Left renal pelvis (tissue), 4 donors: Measurements from ENCODE around the gene CCDC33. TPM values are rescaled to one million over a fixed set of nuclear protein-coding genes. Genes with fewer than 3 reads are reported as not detected.

Source experiments
- DNase-seq, 4 donors: peaks; one replicate each; pipeline ENCODE4 v3.0.0-alpha.2; 2013; ENCODE audit warnings: low read depth in 4 of 4, low spot score in 3 of 4
- polyA plus RNA-seq, 4 donors: library from polyadenylated mRNA; unstranded; fragments of 120-200 nt; gene quantifications; one replicate each; pipeline ENCODE4 v1.2.1, GENCODE V29; 2013; ENCODE audit not compliant: insufficient read length in 4 of 4

The CCDC33 gene
- polyA plus RNA-seq, 4 donors: 2.8 to 9.2 (median 3.9) TPM

GRCh38 chr15:74376825-74377581 is 140.9 kb downstream of the CCDC33 start:
- no peak for DNase-seq

- DNase-seq: no peak
These were observed 142.0 kb downstream of the CCDC33 start for GRCh38 chr15:74377831-74378766.

DNA sequence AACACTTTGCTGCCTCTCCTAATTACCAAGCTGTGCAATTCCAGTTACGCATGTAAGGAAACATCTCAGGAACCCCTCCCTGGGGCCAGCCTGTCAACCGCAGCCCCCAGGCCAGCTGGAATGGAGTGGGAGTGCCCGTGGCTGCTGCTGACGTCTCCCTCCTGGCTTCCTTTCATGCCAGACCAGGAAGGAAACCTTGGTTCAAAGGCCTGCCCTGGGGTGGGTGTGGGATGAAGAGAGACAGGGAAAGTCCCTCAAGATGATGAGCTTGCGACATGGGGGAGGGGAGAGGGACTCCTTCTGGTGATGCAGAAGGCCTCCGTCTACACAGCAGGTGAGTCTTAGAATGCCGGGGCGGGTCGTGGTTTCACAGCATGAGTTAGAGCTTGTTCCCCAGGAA is 142.7 kb downstream of the CCDC33 start:
- peak in 1 of 4 donors; percentile 62 for DNase-seq

GRCh38 chr15:74380361-74381189 is 144.4 kb downstream of the CCDC33 start:
- no peak for DNase-seq

GRCh38 chr15:74381190-74381453 is 145.0 kb downstream of the CCDC33 start:
- DNase-seq: no peak

- DNase-seq: no peak
These were observed 145.4 kb downstream of the CCDC33 start for GRCh38 chr15:74381481-74381880.

DNA sequence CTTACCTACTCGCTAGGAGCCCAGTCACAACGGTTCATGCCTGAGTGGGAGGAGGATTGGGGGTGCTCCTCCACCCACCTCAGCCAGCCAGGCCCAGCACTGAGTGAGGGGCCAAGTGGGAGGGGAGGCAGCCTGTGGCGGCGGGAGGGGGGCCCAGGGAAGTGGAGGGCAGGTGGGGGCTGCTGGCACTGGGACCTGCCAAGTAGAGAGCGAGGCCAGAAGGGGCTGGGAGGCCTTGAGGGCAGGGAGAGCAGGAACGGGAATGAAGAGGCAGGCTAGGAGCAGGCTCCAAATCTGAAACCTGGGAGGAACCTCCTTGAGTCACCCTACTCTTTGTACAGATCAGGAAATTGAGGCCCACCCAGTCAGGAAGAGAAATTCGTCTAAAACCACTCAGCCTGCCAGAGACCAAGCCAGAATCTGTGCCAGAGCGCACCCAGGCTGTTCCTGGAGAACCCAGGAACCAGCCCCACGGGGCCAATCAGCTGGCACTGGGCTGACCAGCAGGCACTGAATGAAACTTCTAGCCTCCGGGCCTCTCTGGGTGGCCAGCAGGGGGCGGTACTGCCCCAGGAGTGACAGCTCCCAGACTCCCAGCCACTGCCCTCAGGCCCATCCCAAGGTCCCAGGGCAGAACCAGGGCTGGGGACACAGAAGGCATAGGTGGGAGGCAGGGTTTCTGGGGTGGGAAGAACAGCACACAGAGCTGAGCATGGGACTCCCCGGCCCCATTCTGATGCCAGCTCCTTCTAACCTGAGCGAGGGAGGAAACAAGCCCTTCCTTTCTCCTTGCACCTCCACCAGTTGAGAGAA is 146.1 kb downstream of the CCDC33 start:
- peak in 1 of 4 donors; percentile 63 for DNase-seq

GRCh38 chr15:74383286-74383685 is 147.2 kb downstream of the CCDC33 start:
- no peak for DNase-seq

GRCh38 chr15:74383695-74384565 is 147.8 kb downstream of the CCDC33 start:
- DNase-seq: no peak

- no peak for DNase-seq
These were observed 148.4 kb downstream of the CCDC33 start for GRCh38 chr15:74384566-74384880.

- DNase-seq: no peak
These were observed 148.9 kb downstream of the CCDC33 start for GRCh38 chr15:74384881-74385643.

- DNase-seq: no peak
These were observed 149.6 kb downstream of the CCDC33 start for GRCh38 chr15:74385733-74386132.

Other genes with a start within 250 kb of the CCDC33 start
- 10 to 100 TPM; 11.6 to 14.9 (median 12.7) TPM for gene STOML1, start 244.0 kb upstream of the CCDC33 start, polyA plus RNA-seq
- gene PML, start 241.6 kb upstream of the CCDC33 start, polyA plus RNA-seq: 10 to 100 TPM; 25.8 to 40.1 (median 33.3) TPM
- under 1 TPM in 3 of 4 donors, not detected in 1; 0.33 to 0.66 (median 0.34) TPM for gene GOLGA6A, start 153.8 kb upstream of the CCDC33 start, polyA plus RNA-seq
- 10 to 100 TPM in 1 of 4 donors, 1 to 10 TPM in 3; 1.0 to 15.5 (median 2.3) TPM for gene ISLR2, start 105.7 kb upstream of the CCDC33 start, polyA plus RNA-seq
- 100 to 1,000 TPM in 1 of 4 donors, 10 to 100 TPM in 3; 57.4 to 515 (median 72.8) TPM for gene ISLR, start 62.6 kb upstream of the CCDC33 start, polyA plus RNA-seq
- 10 to 100 TPM; 23.9 to 57.7 (median 40.7) TPM for gene STRA6, start 33.5 kb upstream of the CCDC33 start, polyA plus RNA-seq
- 1 to 10 TPM; 1.1 to 6.0 (median 1.9) TPM for gene CYP11A1, start 131.3 kb downstream of the CCDC33 start, polyA plus RNA-seq
- gene SEMA7A, start 197.6 kb downstream of the CCDC33 start, polyA plus RNA-seq: 10 to 100 TPM in 1 of 4 donors, 1 to 10 TPM in 3; 5.9 to 16.8 (median 6.7) TPM
- 10 to 100 TPM; 49.3 to 67.7 (median 63.1) TPM for gene UBL7, start 224.8 kb downstream of the CCDC33 start, polyA plus RNA-seq